IMR-90 (cell line): Measurements from ENCODE around the gene INSL3. TPM values are rescaled to one million over a fixed set of nuclear protein-coding genes. Genes with fewer than 3 reads are reported as not detected.

Experiments
- ATAC-seq: fragments of 200-7000 bp; cut with Tn5 transposase; 2 replicates; pipeline ENCODE4 v1.9.1; 2020; ENCODE audit warnings: low read depth, mild to moderate bottlenecking, moderate library complexity
- BruUV-seq: library from RNA; stranded (reverse); fragments of 400-500 nt; replicated peaks from 2 replicates; lab custom pipeline; 2021; lab: Mats Ljungman, UMichigan
- CTCF ChIA-PET: fragments of 300-600 bp; formaldehyde crosslinking; extraction: SDS; loops from one replicate; lab custom pipeline; 2021; ENCODE audit warnings: antibody characterized with exemption; lab: Yijun Ruan, JAX
- POLR2A ChIA-PET: fragments of 300-600 bp; sonication (Branson Sonifier 250); formaldehyde crosslinking; loops from one replicate; lab custom pipeline; 2022; ENCODE audit warnings: antibody characterized with exemption; ENCODE audit not compliant: unreplicated experiment; lab: Charles Lee
- DNase-seq: peaks from one replicate; pipeline ENCODE4 v3.0.0; 2013
- H2AFZ ChIP-seq: replicated peaks from 2 replicates; pipeline ENCODE3; 2013; ENCODE audit warnings: low read length, mild to moderate bottlenecking; ENCODE audit not compliant: poor library complexity
- H2AK5ac ChIP-seq: 2 replicates; pipeline ENCODE4 v1.6.1; 2013; ENCODE audit warnings: low read depth, low read length, inconsistent platforms
- H2AK9ac ChIP-seq: replicated peaks from 2 replicates; pipeline ENCODE3; 2013; ENCODE audit warnings: mild to moderate bottlenecking, low read depth, low read length, moderate library complexity; ENCODE audit not compliant: poor library complexity
- H2BK120ac ChIP-seq: 2 replicates; pipeline ENCODE4 v1.6.1; 2013; ENCODE audit warnings: low read depth, low read length, inconsistent platforms
- H2BK15ac ChIP-seq: 3 replicates; pipeline ENCODE4 v1.6.1; 2013; ENCODE audit warnings: low read depth, low read length, inconsistent platforms
- H2BK20ac ChIP-seq: 2 replicates; pipeline ENCODE4 v1.6.1; 2013; ENCODE audit warnings: low read depth, mild to moderate bottlenecking, inconsistent platforms, low read length, moderate library complexity
- H2BK5ac ChIP-seq: 2 replicates; pipeline ENCODE4 v1.6.1; 2013; ENCODE audit warnings: mild to moderate bottlenecking, low read depth, low read length, inconsistent platforms; ENCODE audit not compliant: poor library complexity, severe bottlenecking
- H3K14ac ChIP-seq: replicated peaks from 2 replicates; pipeline ENCODE4 v1.6.1; 2013; ENCODE audit warnings: low read depth, low read length, inconsistent platforms
- H3K18ac ChIP-seq: 2 replicates; pipeline ENCODE4 v1.6.1; 2013; ENCODE audit warnings: low read depth, low read length, control low read depth
- H3K23ac ChIP-seq: 2 replicates; pipeline ENCODE4 v1.6.1; 2013; ENCODE audit warnings: low read depth, low read length, inconsistent platforms
- H3K27ac ChIP-seq: 2 replicates; pipeline ENCODE4 v1.5.1; 2013; ENCODE audit warnings: mild to moderate bottlenecking, control low read depth, low read length; ENCODE audit not compliant: insufficient read depth
- H3K27me3 ChIP-seq: 2 replicates; pipeline ENCODE4 v1.6.1; 2013; ENCODE audit warnings: low read length; ENCODE audit not compliant: control insufficient read depth, insufficient read depth
- H3K36me3 ChIP-seq: 2 replicates; pipeline ENCODE4 v1.6.1; 2013; ENCODE audit warnings: low read length, mixed read lengths; ENCODE audit not compliant: control insufficient read depth, insufficient read depth
- H3K4ac ChIP-seq: 2 replicates; pipeline ENCODE4 v1.6.1; 2013; ENCODE audit warnings: low read depth, low read length, inconsistent platforms
- H3K4me1 ChIP-seq: 2 replicates; pipeline ENCODE4 v1.6.1; 2013; ENCODE audit warnings: low read length, mixed read lengths; ENCODE audit not compliant: control insufficient read depth, insufficient read depth
- H3K4me2 ChIP-seq: 2 replicates; pipeline ENCODE4 v1.6.1; 2013; ENCODE audit warnings: low read depth, mild to moderate bottlenecking, control low read depth, low read length, moderate library complexity
- H3K4me3 ChIP-seq: 2 replicates; pipeline ENCODE4 v1.5.1; 2013; ENCODE audit warnings: low read depth, mild to moderate bottlenecking, control low read depth, low read length, moderate library complexity; ENCODE audit not compliant: insufficient read depth
- H3K56ac ChIP-seq: 2 replicates; pipeline ENCODE4 v1.6.1; 2013; ENCODE audit warnings: low read length, inconsistent platforms; ENCODE audit not compliant: insufficient read depth; ENCODE audit errors: extremely low read depth
- H3K79me1 ChIP-seq, 2 experiments: 2 replicates each; pipeline ENCODE4 v1.6.1; 2013; ENCODE audit warnings: low read length in 2 of 2, inconsistent platforms in 1 of 2, low read depth in 1 of 2
- H3K9ac ChIP-seq: 2 replicates; pipeline ENCODE4 v1.6.1; 2013; ENCODE audit warnings: low read depth, low read length, control low read depth
- H3K9me1 ChIP-seq: 2 replicates; pipeline ENCODE4 v1.6.1; 2013; ENCODE audit warnings: low read length, inconsistent platforms; ENCODE audit not compliant: insufficient read depth
- H3K9me3 ChIP-seq: 2 replicates; pipeline ENCODE4 v1.6.1; 2013; ENCODE audit warnings: low read length; ENCODE audit not compliant: control insufficient read depth, insufficient read depth
- H4K20me1 ChIP-seq: 2 replicates; pipeline ENCODE4 v1.6.1; 2013; ENCODE audit warnings: low read length, inconsistent platforms; ENCODE audit not compliant: insufficient read depth
- H4K5ac ChIP-seq: 2 replicates; pipeline ENCODE4 v1.6.1; 2013; ENCODE audit warnings: mild to moderate bottlenecking, low read depth, low read length, control low read depth
- H4K8ac ChIP-seq, 2 experiments: 2 replicates each; pipeline ENCODE4 v1.6.1; 2013; ENCODE audit warnings: low read depth in 2 of 2, low read length in 2 of 2, control low read depth in 1 of 2, inconsistent platforms in 1 of 2
- H4K91ac ChIP-seq: 2 replicates; pipeline ENCODE4 v1.6.1; 2013; ENCODE audit warnings: low read depth, low read length, inconsistent platforms; ENCODE audit not compliant: insufficient read depth
- BHLHE40 ChIP-seq: fragments of 150-350 bp; IDR thresholded peaks from 2 replicates; pipeline ENCODE4 v1.6.1; 2016; ENCODE audit warnings: mild to moderate bottlenecking, low read depth, low read length
- CEBPB ChIP-seq: IDR thresholded peaks from 2 replicates; pipeline ENCODE4 v1.6.1; 2012; ENCODE audit warnings: low read depth, low read length, improper control_type of control experiment
- CHD1 ChIP-seq: IDR thresholded peaks from 2 replicates; pipeline ENCODE4 v1.6.1; 2012; ENCODE audit warnings: low read depth, low read length, improper control_type of control experiment
- CTCF ChIP-seq: conservative IDR thresholded peaks from 2 replicates; pipeline ENCODE4 v1.5.1; 2012; ENCODE audit warnings: mild to moderate bottlenecking, low read depth, low read length, improper control_type of control experiment
- FOS ChIP-seq: fragments of 150-350 bp; IDR thresholded peaks from 2 replicates; pipeline ENCODE4 v1.6.1; 2016; ENCODE audit warnings: low read depth, low read length
- MAFK ChIP-seq: IDR thresholded peaks from 2 replicates; pipeline ENCODE4 v1.6.1; 2012; ENCODE audit warnings: low read depth, low read length, improper control_type of control experiment
- MAZ ChIP-seq: IDR thresholded peaks from 2 replicates; pipeline ENCODE4 v1.6.1; 2012; ENCODE audit warnings: low read depth, mild to moderate bottlenecking, low read length, improper control_type of control experiment, moderate library complexity, borderline replicate concordance
- MXI1 ChIP-seq: IDR thresholded peaks from 2 replicates; pipeline ENCODE4 v1.6.1; 2012; ENCODE audit warnings: low read depth, mild to moderate bottlenecking, low read length, moderate library complexity, borderline replicate concordance
- NFE2L2 ChIP-seq: fragments of 150-350 bp; IDR thresholded peaks from 2 replicates; pipeline ENCODE4 v1.6.1; 2016; ENCODE audit warnings: low read depth, mild to moderate bottlenecking, low read length
- POLR2A ChIP-seq: IDR thresholded peaks from 2 replicates; pipeline ENCODE4 v1.6.1; 2012; ENCODE audit warnings: mild to moderate bottlenecking, low read depth, low read length
- RAD21 ChIP-seq: IDR thresholded peaks from 2 replicates; pipeline ENCODE4 v1.6.1; 2012; ENCODE audit warnings: low read length, improper control_type of control experiment
- RCOR1 ChIP-seq: IDR thresholded peaks from 2 replicates; pipeline ENCODE4 v1.6.1; 2012; ENCODE audit warnings: mild to moderate bottlenecking, low read length, improper control_type of control experiment; ENCODE audit not compliant: insufficient replicate concordance
- RFX5 ChIP-seq: IDR thresholded peaks from 2 replicates; pipeline ENCODE4 v1.8.0; 2012; ENCODE audit warnings: low read depth, mild to moderate bottlenecking, low read length, moderate library complexity
- SMC3 ChIP-seq: fragments of 150-350 bp; IDR thresholded peaks from 2 replicates; pipeline ENCODE4 v1.6.1; 2016; ENCODE audit warnings: low read depth, mild to moderate bottlenecking, antibody characterized with exemption, low read length, moderate library complexity
- USF2 ChIP-seq: fragments of 150-350 bp; IDR thresholded peaks from 2 replicates; pipeline ENCODE4 v1.6.1; 2017; ENCODE audit warnings: mild to moderate bottlenecking, antibody characterized with exemption, low read length, low read depth
- WGBS, 2 experiments: methylation state at CpG; one replicate each; pipeline versions ENCODE4 v1.1.5 to v1.1.7; 2013; ENCODE audit warnings: missing lambda C conversion rate in 2 of 2; ENCODE audit not compliant: insufficient read length in 1 of 2; ENCODE audit errors: extremely low coverage in 2 of 2; 5-methylcytosine and 5-hydroxymethylcytosine counted together
- dilution Hi-C: fragments of 300-500 bp; cut with HindIII; formaldehyde crosslinking; loops from one replicate; pipeline ENCODE4 v1.14.3; 2018; ENCODE audit warnings: low sequenced_read_pairs; ENCODE audit not compliant: unreplicated experiment
- in situ Hi-C: fragments of 300-500 bp; cut with MboI; formaldehyde crosslinking; loops from 3 replicates; pipeline ENCODE4 v1.14.3; 2019; ENCODE audit warnings: low sequenced_read_pairs, inconsistent platforms, mixed read lengths
- intact Hi-C: fragments of 100-400 bp; cut with micrococcal nuclease; formaldehyde crosslinking; loops from 2 replicates; pipeline ENCODE4 v1.10.0; 2022
- polyA plus RNA-seq, 3 experiments: library from polyadenylated mRNA; depleted of rRNA; stranded (reverse); fragments of >200 nt; gene quantifications; 2 replicates each; pipeline ENCODE4 v1.2.3, GENCODE V29; 2012; ENCODE audit warnings: low replicate concordance in 1 of 3
- total RNA-seq: library from RNA; depleted of rRNA; stranded (reverse); fragments of >200 nt; gene quantifications from 2 replicates; pipeline ENCODE4 v1.2.3, GENCODE V29; 2012
- TF ChIP-seq, protein P1 (sequence below): fragments of 150-350 bp; IDR thresholded peaks from 2 replicates; pipeline ENCODE4 v1.6.1; 2016; ENCODE audit warnings: low read depth, mild to moderate bottlenecking, low read length, moderate library complexity, borderline replicate concordance

Gene INSL3
- total and polyA plus RNA-seq, 2 of the 4 experiments (the other 2 are of a cell fraction) = not detected

DNA sequence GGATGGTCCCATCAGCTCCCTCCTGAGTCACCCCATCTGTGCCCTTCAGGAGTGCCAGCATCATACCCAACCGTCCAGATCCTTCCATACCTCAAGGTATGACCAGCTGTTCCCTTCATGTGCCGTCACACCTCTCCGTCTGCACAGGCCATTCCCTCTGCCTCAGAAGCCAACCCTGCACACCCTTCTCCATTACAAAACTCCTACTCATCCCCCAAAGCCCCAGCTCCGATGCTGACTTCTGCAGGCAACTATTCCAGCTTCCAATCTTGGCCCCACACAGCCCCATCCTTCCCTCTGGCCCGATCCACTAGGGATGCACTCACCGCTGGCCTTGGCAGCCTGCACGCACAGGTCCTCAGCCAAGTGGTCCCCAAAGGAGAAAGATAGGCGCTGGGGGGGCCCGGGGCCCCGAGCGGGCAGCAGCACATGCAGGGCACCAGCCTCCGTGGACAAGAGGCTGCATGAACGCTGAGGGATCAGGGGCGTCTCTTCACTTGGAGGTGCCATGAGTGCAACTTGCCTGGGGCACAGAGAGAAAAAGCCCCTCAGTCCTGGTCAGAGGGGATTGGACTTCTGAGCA, 22.7 kb upstream of the INSL3 start:
- Histone ChIP-seq H2AK5ac (no peak overlapping the region), H2AK9ac (no peak overlapping the region), H2BK20ac (no peak overlapping the region), H3K27ac (no peak overlapping the region), H3K56ac (no peak overlapping the region), H3K4me2 (no peak overlapping the region), H2AFZ (no peak overlapping the region), H3K14ac (no peak overlapping the region), H3K18ac (no peak overlapping the region), H3K9me1 (no peaks in the 10 kb centered on the region), H4K91ac (no peak overlapping the region), H4K20me1 (no peaks in the 10 kb centered on the region), H3K4me1 (peaks cover 6% of the 10 kb centered on the region), H2BK120ac (no peak overlapping the region), H4K8ac (no peak overlapping the region), H2BK15ac (no peak overlapping the region), H3K9me3 (no peaks in the 10 kb centered on the region), H3K79me1 (no peaks in the 10 kb centered on the region), H3K4me3 (no peak overlapping the region), H3K27me3 (peaks cover 7% of the 10 kb centered on the region; the same call in 1 of the 2 replicates), H3K4ac (no peak overlapping the region), H3K36me3 (no peaks in the 10 kb centered on the region), H2BK5ac (no peak overlapping the region), H3K23ac (no peak overlapping the region), H4K5ac (no peak overlapping the region), H3K9ac (no peak overlapping the region)
- in situ Hi-C loops = no loop called here
- 79% methylated on average over 8 of the region's 14 CpGs; no CpG with 5 or more reads in 1 of the 2 experiments for WGBS, 2 experiments
- POLR2A ChIA-PET = no interaction called here
- CTCF ChIA-PET = no interaction called here
- no peak for ATAC-seq
- dilution Hi-C loops = no loop called here
- BruUV-seq = no TSS peak
- intact Hi-C loops = no loop called here
- TF ChIP-seq POLR2A = no peak
- TF ChIP-seq MAZ = no peak
- TF ChIP-seq NFE2L2 = no peak
- no peak for TF ChIP-seq CEBPB
- TF ChIP-seq SMC3 = no peak
- TF ChIP-seq MXI1 = no peak
- no peak for TF ChIP-seq CTCF
- TF ChIP-seq RFX5 = no peak
- TF ChIP-seq CHD1 = no peak
- TF ChIP-seq BHLHE40 = no peak
- TF ChIP-seq USF2 = no peak
- no peak for TF ChIP-seq RCOR1
- TF ChIP-seq FOS = no peak
- TF ChIP-seq, protein P1, sequence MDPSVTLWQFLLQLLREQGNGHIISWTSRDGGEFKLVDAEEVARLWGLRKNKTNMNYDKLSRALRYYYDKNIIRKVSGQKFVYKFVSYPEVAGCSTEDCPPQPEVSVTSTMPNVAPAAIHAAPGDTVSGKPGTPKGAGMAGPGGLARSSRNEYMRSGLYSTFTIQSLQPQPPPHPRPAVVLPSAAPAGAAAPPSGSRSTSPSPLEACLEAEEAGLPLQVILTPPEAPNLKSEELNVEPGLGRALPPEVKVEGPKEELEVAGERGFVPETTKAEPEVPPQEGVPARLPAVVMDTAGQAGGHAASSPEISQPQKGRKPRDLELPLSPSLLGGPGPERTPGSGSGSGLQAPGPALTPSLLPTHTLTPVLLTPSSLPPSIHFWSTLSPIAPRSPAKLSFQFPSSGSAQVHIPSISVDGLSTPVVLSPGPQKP = no peak
- no peak for TF ChIP-seq MAFK
- no peak for TF ChIP-seq RAD21
- no peak for DNase-seq
